Thyroid gland (tissue), 4 donors: Measurements from ENCODE around the gene CCT3.
"Not testable (repeated sequence)": the region's sequence is repeated elsewhere in the genome, so short reads cannot be mapped to it uniquely, and the experiment has no call there.

Experiments
- POLR2A ChIP-seq, 2 donors: fragments of 450-650 bp; IDR thresholded peaks; one replicate each; pipeline ENCODE4 v1.6.1; 2017; ENCODE audit warnings: antibody characterized with exemption in 2 of 2, mild to moderate bottlenecking in 2 of 2, moderate library complexity in 1 of 2
- TF ChIP-seq, protein P1 (sequence below), 6 experiments: fragments of 200-600 bp in 3 of 6; fragments of 450-650 bp in 3 of 6; sonication (generic) in 3 of 6; IDR thresholded peaks; one replicate each; pipeline ENCODE4 v1.5.1; 2016 to 2019; ENCODE audit warnings: antibody characterized with exemption in 6 of 6, mild to moderate bottlenecking in 2 of 6, inconsistent platforms in 1 of 6, moderate library complexity in 1 of 6

- TF ChIP-seq, protein P1, sequence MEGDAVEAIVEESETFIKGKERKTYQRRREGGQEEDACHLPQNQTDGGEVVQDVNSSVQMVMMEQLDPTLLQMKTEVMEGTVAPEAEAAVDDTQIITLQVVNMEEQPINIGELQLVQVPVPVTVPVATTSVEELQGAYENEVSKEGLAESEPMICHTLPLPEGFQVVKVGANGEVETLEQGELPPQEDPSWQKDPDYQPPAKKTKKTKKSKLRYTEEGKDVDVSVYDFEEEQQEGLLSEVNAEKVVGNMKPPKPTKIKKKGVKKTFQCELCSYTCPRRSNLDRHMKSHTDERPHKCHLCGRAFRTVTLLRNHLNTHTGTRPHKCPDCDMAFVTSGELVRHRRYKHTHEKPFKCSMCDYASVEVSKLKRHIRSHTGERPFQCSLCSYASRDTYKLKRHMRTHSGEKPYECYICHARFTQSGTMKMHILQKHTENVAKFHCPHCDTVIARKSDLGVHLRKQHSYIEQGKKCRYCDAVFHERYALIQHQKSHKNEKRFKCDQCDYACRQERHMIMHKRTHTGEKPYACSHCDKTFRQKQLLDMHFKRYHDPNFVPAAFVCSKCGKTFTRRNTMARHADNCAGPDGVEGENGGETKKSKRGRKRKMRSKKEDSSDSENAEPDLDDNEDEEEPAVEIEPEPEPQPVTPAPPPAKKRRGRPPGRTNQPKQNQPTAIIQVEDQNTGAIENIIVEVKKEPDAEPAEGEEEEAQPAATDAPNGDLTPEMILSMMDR (IDR thresholded peaks at IDR 0.05): not testable (repeated sequence)
- TF ChIP-seq POLR2A (IDR thresholded peaks at IDR 0.05): not testable (repeated sequence)
These were observed 7.9 kb upstream of the CCT3 start for GRCh38 chr1:156346035-156346434.
